Measurements from ENCODE around the gene KCNT2. TPM values are rescaled to one million over a fixed set of nuclear protein-coding genes. Genes with fewer than 3 reads are reported as not detected.

KCNT2 gene
- total RNA-seq, 4 donors from 2014 or later: 3.7 to 18.5 (median 6.5) TPM

DNA sequence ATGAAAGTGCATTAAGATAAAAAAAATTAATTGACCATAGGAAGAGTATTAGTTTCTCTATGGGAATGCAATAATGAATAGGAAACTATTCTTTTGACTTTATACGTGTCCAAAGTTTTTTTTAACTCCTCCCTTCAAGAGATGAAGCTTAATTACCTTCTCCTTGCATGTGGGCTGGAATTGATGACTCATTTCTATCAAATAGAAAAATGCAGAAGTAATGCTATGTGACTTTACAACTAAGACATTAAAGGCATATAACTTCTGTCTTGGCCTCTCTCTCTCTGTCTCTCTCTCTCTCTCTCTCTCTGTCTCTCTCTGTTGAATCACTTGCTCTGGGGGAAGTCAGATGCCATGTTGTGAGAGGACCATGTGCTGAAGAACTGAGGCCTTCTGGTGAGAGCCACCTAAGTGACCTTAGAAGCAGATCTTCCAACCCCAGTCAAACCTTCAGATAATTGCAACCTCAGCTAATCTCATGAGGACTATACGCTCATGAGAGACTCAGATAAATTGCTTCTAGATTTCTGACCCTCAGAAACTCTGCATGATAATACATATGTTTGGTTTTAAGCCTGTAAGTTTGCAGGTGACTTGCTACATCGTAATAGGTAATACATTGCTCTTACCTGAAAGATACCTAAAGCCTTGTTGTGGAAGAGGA, 414.2 kb downstream of the KCNT2 start:
- Histone ChIP-seq H3K27ac (no peak overlapping the region), H3K4me1 (no peaks in the 10 kb centered on the region), H3K4me3 (replicated peaks in 1 of 3) (no peak overlapping the region), H3K36me3 (no peaks in the 10 kb centered on the region), H3K27me3 (no peaks in the 10 kb centered on the region), H3K9me3 (no peaks in the 10 kb centered on the region)
- DNase-seq: no peak
- no peak for TF ChIP-seq POLR2A (IDR thresholded peaks at IDR 0.05)
- TF ChIP-seq, protein P1, sequence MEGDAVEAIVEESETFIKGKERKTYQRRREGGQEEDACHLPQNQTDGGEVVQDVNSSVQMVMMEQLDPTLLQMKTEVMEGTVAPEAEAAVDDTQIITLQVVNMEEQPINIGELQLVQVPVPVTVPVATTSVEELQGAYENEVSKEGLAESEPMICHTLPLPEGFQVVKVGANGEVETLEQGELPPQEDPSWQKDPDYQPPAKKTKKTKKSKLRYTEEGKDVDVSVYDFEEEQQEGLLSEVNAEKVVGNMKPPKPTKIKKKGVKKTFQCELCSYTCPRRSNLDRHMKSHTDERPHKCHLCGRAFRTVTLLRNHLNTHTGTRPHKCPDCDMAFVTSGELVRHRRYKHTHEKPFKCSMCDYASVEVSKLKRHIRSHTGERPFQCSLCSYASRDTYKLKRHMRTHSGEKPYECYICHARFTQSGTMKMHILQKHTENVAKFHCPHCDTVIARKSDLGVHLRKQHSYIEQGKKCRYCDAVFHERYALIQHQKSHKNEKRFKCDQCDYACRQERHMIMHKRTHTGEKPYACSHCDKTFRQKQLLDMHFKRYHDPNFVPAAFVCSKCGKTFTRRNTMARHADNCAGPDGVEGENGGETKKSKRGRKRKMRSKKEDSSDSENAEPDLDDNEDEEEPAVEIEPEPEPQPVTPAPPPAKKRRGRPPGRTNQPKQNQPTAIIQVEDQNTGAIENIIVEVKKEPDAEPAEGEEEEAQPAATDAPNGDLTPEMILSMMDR (IDR thresholded peaks at IDR 0.05): no peak
- intact Hi-C loops (cut with DNase I): no loop called here
- 55 to 63% methylated on average over 3 of the region's 3 CpGs for WGBS, 2 donors

DNA sequence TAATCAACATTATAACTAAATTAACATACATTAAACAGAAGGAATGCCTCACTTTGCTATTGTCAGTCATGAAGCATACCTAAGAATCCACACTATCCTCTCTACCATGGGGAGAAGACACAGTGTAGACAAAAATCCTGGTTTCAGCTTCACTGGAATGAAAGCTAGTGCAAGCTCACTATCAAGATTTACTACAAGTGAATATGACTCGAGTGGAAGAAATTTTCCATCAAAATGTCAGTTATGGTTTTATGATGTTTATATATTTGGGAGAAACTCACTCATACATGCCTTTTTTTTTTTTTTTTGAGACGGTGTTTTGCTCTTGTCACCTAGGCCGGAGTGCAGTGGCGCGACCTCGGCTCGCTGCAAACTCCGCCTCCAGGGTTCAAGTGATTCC, 424.3 kb downstream of the KCNT2 start:
- intact Hi-C loops (cut with DNase I): no loop called here
- Histone ChIP-seq H3K4me1 (no peaks in the 10 kb centered on the region), H3K4me3 (replicated peaks in 1 of 3) (no peak overlapping the region), H3K27me3 (no peaks in the 10 kb centered on the region), H3K27ac (no peak overlapping the region), H3K36me3 (no peaks in the 10 kb centered on the region), H3K9me3 (no peaks in the 10 kb centered on the region)
- 91 to 96% methylated on average over 8 of the region's 8 CpGs for WGBS, 2 donors
- DNase-seq: no peak
- TF ChIP-seq, protein P1 (IDR thresholded peaks at IDR 0.05): no peak
- TF ChIP-seq POLR2A (IDR thresholded peaks at IDR 0.05): no peak

DNA sequence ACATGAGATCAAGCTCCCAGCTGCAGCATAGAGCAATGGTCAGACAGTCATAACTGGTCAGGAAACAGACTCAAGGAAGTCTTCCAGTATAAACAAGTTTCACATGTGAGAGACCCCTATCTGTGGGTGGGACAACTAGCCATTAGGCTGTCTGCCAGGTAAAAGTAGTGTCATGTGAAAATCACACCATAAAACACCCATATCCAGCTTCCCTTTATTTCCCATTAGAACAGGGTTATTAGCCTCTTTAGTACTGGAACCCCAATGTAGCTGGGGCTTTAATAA, 426.7 kb downstream of the KCNT2 start:
- Histone ChIP-seq H3K9me3 (no peaks in the 10 kb centered on the region), H3K27ac (no peak overlapping the region), H3K4me3 (replicated peaks in 1 of 3) (no peak overlapping the region), H3K36me3 (no peaks in the 10 kb centered on the region), H3K4me1 (no peaks in the 10 kb centered on the region), H3K27me3 (no peaks in the 10 kb centered on the region)
- no peak for DNase-seq
- intact Hi-C loops (cut with DNase I): no loop called here
- no peak for TF ChIP-seq POLR2A (IDR thresholded peaks at IDR 0.05)
- TF ChIP-seq, protein P1 (IDR thresholded peaks at IDR 0.05): no peak

DNA sequence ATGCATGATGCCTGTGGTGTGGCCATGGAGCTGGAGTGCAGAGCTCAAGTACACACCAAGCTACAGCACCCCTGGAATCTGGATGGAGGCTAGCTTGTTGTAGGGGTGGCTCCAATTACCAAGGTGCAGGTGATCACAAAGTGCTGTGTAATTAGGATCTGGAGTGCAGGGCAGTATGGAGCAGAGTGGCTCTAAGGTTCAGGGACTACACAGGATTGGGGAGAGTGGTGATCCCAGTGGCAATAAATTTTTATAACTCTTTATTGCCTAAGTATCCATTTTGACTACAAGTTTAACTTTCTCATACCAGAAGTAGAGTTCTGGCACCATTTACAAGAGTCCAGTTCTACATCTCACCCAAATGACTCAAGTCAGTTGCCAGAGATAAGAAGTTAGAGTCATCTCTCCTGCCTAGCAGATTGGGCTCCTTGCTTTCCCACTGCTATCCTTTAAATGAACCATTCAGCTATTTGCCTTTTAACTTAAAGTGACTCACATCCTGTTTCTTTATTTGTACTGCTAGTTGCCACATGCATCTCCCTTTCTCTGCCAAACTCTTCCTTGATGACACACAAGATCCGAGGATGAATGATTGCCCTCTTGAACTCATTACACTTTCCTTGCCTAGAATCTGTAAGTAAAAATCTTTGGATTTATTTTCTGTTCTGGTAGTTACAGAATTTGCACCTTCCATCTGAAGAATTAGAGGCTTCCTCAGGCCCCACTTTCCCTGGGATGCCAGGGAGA, 427.2 kb downstream of the KCNT2 start:
- Histone ChIP-seq H3K4me1 (no peaks in the 10 kb centered on the region), H3K27ac (no peak overlapping the region), H3K36me3 (no peaks in the 10 kb centered on the region), H3K9me3 (no peaks in the 10 kb centered on the region), H3K27me3 (no peaks in the 10 kb centered on the region), H3K4me3 (replicated peaks in 1 of 3) (no peak overlapping the region)
- TF ChIP-seq, protein P1 (IDR thresholded peaks at IDR 0.05): no peak
- no peak for TF ChIP-seq POLR2A (IDR thresholded peaks at IDR 0.05)
- 41 to 45% methylated on average over 1 of the region's 1 CpG for WGBS, 2 donors
- DNase-seq: no peak
- intact Hi-C loops (cut with DNase I): no loop called here

DNA sequence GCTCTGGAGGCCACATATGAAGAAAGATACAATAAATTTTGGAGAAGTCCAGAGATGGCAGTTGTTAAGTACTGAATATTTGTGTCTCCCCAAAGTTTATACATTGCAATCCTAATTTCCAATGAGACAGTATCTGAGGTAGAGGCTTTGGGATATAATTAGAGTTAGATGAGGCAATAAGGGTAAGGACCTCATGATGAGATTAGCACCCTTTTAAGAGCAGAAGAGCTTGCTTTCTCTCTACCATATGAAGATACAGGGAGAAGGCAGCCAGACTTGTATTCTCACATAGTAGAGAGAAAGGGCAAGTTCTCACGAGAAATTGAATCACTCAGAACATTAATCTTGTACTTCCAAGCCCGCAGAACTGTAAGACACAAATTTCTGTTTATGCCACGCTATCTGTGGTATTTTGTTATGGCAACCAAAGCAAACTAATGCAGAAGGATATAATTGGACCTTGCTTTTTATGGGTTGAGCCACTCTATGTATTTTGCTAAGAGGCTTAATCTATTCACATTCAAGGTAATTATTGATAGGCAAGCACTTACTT, 430.1 kb downstream of the KCNT2 start:
- DNase-seq: no peak
- no peak overlapping the region for H3K27ac ChIP-seq
- intact Hi-C loops (cut with DNase I): no loop called here
- H3K9me3 ChIP-seq: no peaks in the 10 kb centered on the region
- no peaks in the 10 kb centered on the region for H3K36me3 ChIP-seq
- no peak overlapping the region for H3K4me3 ChIP-seq (replicated peaks in 1 of 3)
- TF ChIP-seq, protein P1 (IDR thresholded peaks at IDR 0.05): no peak
- no peak for TF ChIP-seq POLR2A (IDR thresholded peaks at IDR 0.05)
- no peaks in the 10 kb centered on the region for H3K27me3 ChIP-seq
- H3K4me1 ChIP-seq: no peaks in the 10 kb centered on the region
- WGBS, 2 donors: 87 to 90% methylated on average over 3 of the region's 3 CpGs

Measured in thyroid gland (tissue), 4 donors.